Vagina (tissue), 2 donors: ENCODE measurements around the gene DPP6. TPM values are rescaled to one million over a fixed set of nuclear protein-coding genes. Genes with fewer than 3 reads are reported as not detected.

Experiments used
- DNase-seq, 2 donors: peaks; one replicate each; pipeline ENCODE4 v3.0.0-alpha.2; 2017; ENCODE audit errors: extremely low spot score in 2 of 2
- H3K27ac ChIP-seq: fragments of 200-600 bp; sonication (generic); one replicate; pipeline ENCODE4 v1.5.1; 2019
- H3K27me3 ChIP-seq: fragments of 200-600 bp; sonication (generic); one replicate; pipeline ENCODE4 v1.5.1; 2019
- H3K36me3 ChIP-seq, 2 donors: fragments of 200-600 bp; sonication (generic); one replicate each; pipeline ENCODE4 v1.5.1; 2017 to 2019
- H3K4me1 ChIP-seq: fragments of 200-600 bp; sonication (generic); one replicate; pipeline ENCODE4 v1.5.1; 2019
- H3K4me3 ChIP-seq, 2 donors: fragments of 200-600 bp; sonication (generic); 1 replicate in 1 of 2; 2 replicates in 1 of 2; pipeline ENCODE4 v1.5.1; 2016 to 2019
- H3K9me3 ChIP-seq: fragments of 200-600 bp; sonication (generic); one replicate; pipeline ENCODE4 v1.5.1; 2019
- POLR2A ChIP-seq, 2 donors: fragments of 450-650 bp; IDR thresholded peaks; one replicate each; pipeline ENCODE4 v1.6.1; 2017; ENCODE audit warnings: antibody characterized with exemption in 2 of 2, mild to moderate bottlenecking in 2 of 2, moderate library complexity in 2 of 2
- POLR2AphosphoS5 ChIP-seq, 2 donors: sonication (generic); formaldehyde crosslinking; IDR thresholded peaks; one replicate each; pipeline ENCODE4 v1.9.0; 2017; ENCODE audit warnings: antibody characterized with exemption in 2 of 2, mild to moderate bottlenecking in 2 of 2, low read depth in 1 of 2; ENCODE audit not compliant: insufficient read depth in 1 of 2
- intact Hi-C: fragments of 100-400 bp; cut with DNase I; formaldehyde crosslinking; loops from one replicate; pipeline ENCODE4 v1.15.1; 2023
- total RNA-seq: library from RNA; depleted of rRNA; stranded (reverse); fragments of >200 nt; gene quantifications from one replicate; pipeline ENCODE4 v1.2.3, GENCODE V29; 2016
- TF ChIP-seq, protein P1 (sequence below), 3 experiments: fragments of 450-650 bp in 2 of 3; fragments of 200-600 bp in 1 of 3; sonication (generic) in 1 of 3; IDR thresholded peaks; one replicate each; pipeline ENCODE4 v1.5.1; 2017 to 2019; ENCODE audit warnings: antibody characterized with exemption in 3 of 3, mild to moderate bottlenecking in 2 of 3, moderate library complexity in 2 of 3

Gene DPP6
- total RNA-seq, 1 donor from 2014 or later: 7.9 TPM

DNA sequence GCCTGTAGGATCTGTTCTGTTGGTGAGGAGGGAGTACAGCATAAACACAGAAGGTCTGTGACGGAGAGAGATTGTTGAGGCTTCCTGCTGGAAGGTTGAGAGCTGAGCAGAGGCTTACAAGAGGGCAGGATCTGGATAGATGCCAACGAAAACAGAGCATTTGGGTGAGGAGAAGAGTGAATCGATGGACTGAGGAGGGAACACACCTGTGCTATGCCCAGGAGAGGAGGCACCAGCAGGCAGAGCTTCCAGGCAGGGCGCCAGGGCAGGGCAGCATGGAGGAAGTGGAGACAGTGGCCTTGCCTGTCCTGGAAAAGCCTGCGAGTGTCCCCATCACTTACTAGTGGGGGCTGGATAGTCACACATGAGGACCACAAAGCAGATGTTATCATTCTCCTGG, 667.8 kb downstream of the DPP6 start:
- Histone ChIP-seq H3K27me3 (no peaks in the 10 kb centered on the region), H3K36me3 (no peaks in the 10 kb centered on the region), H3K9me3 (no peaks in the 10 kb centered on the region), H3K4me1 (no peaks in the 10 kb centered on the region), H3K4me3 (no peak overlapping the region), H3K27ac (no peak overlapping the region)
- TF ChIP-seq, protein P1, sequence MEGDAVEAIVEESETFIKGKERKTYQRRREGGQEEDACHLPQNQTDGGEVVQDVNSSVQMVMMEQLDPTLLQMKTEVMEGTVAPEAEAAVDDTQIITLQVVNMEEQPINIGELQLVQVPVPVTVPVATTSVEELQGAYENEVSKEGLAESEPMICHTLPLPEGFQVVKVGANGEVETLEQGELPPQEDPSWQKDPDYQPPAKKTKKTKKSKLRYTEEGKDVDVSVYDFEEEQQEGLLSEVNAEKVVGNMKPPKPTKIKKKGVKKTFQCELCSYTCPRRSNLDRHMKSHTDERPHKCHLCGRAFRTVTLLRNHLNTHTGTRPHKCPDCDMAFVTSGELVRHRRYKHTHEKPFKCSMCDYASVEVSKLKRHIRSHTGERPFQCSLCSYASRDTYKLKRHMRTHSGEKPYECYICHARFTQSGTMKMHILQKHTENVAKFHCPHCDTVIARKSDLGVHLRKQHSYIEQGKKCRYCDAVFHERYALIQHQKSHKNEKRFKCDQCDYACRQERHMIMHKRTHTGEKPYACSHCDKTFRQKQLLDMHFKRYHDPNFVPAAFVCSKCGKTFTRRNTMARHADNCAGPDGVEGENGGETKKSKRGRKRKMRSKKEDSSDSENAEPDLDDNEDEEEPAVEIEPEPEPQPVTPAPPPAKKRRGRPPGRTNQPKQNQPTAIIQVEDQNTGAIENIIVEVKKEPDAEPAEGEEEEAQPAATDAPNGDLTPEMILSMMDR (IDR thresholded peaks at IDR 0.05): no peak
- TF ChIP-seq POLR2A (IDR thresholded peaks at IDR 0.05): no peak
- no peak for TF ChIP-seq POLR2AphosphoS5 (IDR thresholded peaks at IDR 0.05; ENCODE audit: insufficient read depth in 1 of 2, low read depth in 1 of 2)
- DNase-seq: no peak
- intact Hi-C loops: no loop called here

DNA sequence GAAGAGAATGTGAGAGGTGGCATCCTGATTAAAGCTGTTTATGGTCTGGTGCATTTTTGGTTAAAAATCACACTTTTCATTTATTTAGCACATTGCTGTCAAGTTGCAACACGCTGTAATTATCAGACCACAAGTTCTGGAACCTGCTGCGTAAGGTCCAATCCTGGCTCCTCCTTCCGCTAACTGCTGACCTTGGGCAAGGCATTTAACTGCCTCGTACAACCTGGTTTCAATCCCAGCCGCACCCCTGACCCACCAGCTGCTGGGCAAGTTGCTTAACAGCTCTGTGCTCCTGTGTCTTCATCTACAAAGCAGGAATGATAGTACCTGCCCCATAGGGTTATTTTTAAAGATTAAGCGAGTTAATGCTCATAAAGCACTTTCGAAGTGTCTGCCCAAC, 668.9 kb downstream of the DPP6 start:
- no peak for DNase-seq
- Histone ChIP-seq H3K4me3 (no peak overlapping the region), H3K4me1 (no peaks in the 10 kb centered on the region), H3K9me3 (no peaks in the 10 kb centered on the region), H3K27me3 (no peaks in the 10 kb centered on the region), H3K36me3 (no peaks in the 10 kb centered on the region), H3K27ac (no peak overlapping the region)
- TF ChIP-seq, protein P1 (IDR thresholded peaks at IDR 0.05): no peak
- no peak for TF ChIP-seq POLR2AphosphoS5 (IDR thresholded peaks at IDR 0.05; ENCODE audit: insufficient read depth in 1 of 2, low read depth in 1 of 2)
- TF ChIP-seq POLR2A (IDR thresholded peaks at IDR 0.05): no peak
- intact Hi-C loops: no loop called here

GRCh38 chr7:154726368-154726767, 674.2 kb downstream of the DPP6 start:
- no peak overlapping the region for H3K4me3 ChIP-seq
- H3K36me3 ChIP-seq: no peaks in the 10 kb centered on the region
- no peak for DNase-seq
- TF ChIP-seq POLR2AphosphoS5 (IDR thresholded peaks at IDR 0.05; ENCODE audit: insufficient read depth in 1 of 2, low read depth in 1 of 2) (no peak), POLR2A (IDR thresholded peaks at IDR 0.05) (no peak)
- TF ChIP-seq, protein P1 (IDR thresholded peaks at IDR 0.05): no peak
- intact Hi-C loops: no loop called here
- H3K27ac ChIP-seq: no peak overlapping the region
- H3K4me1 ChIP-seq: no peaks in the 10 kb centered on the region
- no peaks in the 10 kb centered on the region for H3K27me3 ChIP-seq
- H3K9me3 ChIP-seq: no peaks in the 10 kb centered on the region

DNA sequence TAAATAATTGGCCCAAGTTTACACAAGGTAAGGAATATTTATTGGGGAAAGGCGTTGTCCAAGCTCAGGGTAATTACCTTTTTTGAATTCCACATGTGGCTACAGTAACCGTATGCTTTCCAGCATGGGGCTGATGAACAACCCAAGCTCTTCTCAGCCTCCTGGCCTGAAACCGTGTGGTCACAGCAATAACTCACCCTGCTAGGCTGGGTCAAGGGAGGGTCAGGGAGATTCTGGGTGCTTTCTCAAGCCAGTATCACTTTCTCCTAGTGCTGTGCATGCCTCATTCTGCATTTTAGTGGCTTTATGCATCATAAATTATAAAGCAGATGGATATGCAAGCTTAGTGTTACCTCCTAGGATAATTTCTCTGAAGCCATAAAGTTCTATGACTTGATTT, 676.9 kb downstream of the DPP6 start:
- no peaks in the 10 kb centered on the region for H3K9me3 ChIP-seq

GRCh38 chr7:154735766-154736165, 683.6 kb downstream of the DPP6 start:
- Histone ChIP-seq H3K4me3 (no peak overlapping the region), H3K4me1 (no peaks in the 10 kb centered on the region), H3K27ac (no peak overlapping the region), H3K36me3 (no peaks in the 10 kb centered on the region), H3K27me3 (no peaks in the 10 kb centered on the region), H3K9me3 (no peaks in the 10 kb centered on the region)
- TF ChIP-seq POLR2AphosphoS5 (IDR thresholded peaks at IDR 0.05; ENCODE audit: insufficient read depth in 1 of 2, low read depth in 1 of 2) (no peak), POLR2A (IDR thresholded peaks at IDR 0.05) (no peak)
- TF ChIP-seq, protein P1 (IDR thresholded peaks at IDR 0.05): no peak
- DNase-seq: no peak
- intact Hi-C loops: no loop called here

More for the DNA sequence above, 676.9 kb downstream of the DPP6 start:
- Histone ChIP-seq H3K36me3 (no peaks in the 10 kb centered on the region), H3K27me3 (no peaks in the 10 kb centered on the region), H3K4me1 (no peaks in the 10 kb centered on the region), H3K27ac (no peak overlapping the region), H3K4me3 (no peak overlapping the region)
- TF ChIP-seq POLR2AphosphoS5 (IDR thresholded peaks at IDR 0.05; ENCODE audit: insufficient read depth in 1 of 2, low read depth in 1 of 2) (no peak), POLR2A (IDR thresholded peaks at IDR 0.05) (no peak)
- TF ChIP-seq, protein P1 (IDR thresholded peaks at IDR 0.05): no peak
- DNase-seq: no peak
- intact Hi-C loops: no loop called here
